Common myeloid progenitor, CD34-positive (primary cell): ENCODE results near the gene PLXND1.

Experiments
- CTCF ChIA-PET: fragments of 350-600 bp; sonication (Branson Sonifier 250); formaldehyde crosslinking; loops from one replicate; lab custom pipeline; 2021; ENCODE audit warnings: antibody characterized with exemption; lab: Charles Lee
- POLR2A ChIA-PET: fragments of 350-600 bp; sonication (Branson Sonifier 250); formaldehyde crosslinking; loops from one replicate; lab custom pipeline; 2021; ENCODE audit warnings: antibody characterized with exemption; lab: Charles Lee
- DNase-seq, 3 donors: peaks; one replicate each; pipeline versions ENCODE4 v3.0.0 to v3.0.0-alpha.2; 2013
- H3K27ac ChIP-seq, 2 experiments: 1 replicate in 1 of 2; 2 replicates in 1 of 2; pipeline ENCODE4 v1.7.0; 2013; ENCODE audit warnings: inconsistent platforms in 2 of 2, low read length in 2 of 2, mild to moderate bottlenecking in 2 of 2, low read depth in 1 of 2, moderate library complexity in 1 of 2; ENCODE audit not compliant: severe bottlenecking in 2 of 2, insufficient read depth in 1 of 2, poor library complexity in 1 of 2
- H3K27me3 ChIP-seq, 5 experiments: replicated peaks in 2 of 5; 1 replicate in 3 of 5; 2 replicates in 2 of 5; pipeline versions ENCODE4 v1.6.1 to v1.7.0; 2013; ENCODE audit warnings: low read length in 4 of 5, mild to moderate bottlenecking in 2 of 5, moderate library complexity in 2 of 5, inconsistent platforms in 1 of 5; ENCODE audit not compliant: insufficient read depth in 5 of 5, control insufficient read depth in 4 of 5
- H3K36me3 ChIP-seq, 4 experiments: 1 replicate in 2 of 4; 2 replicates in 2 of 4; pipeline versions ENCODE4 v1.6.1 to v1.7.0; 2013; ENCODE audit warnings: low read length in 3 of 4, control low read depth in 1 of 4, mild to moderate bottlenecking in 1 of 4; ENCODE audit not compliant: control insufficient read depth in 4 of 4, insufficient read depth in 4 of 4
- H3K4me1 ChIP-seq, 4 experiments: 1 replicate in 3 of 4; 2 replicates in 1 of 4; pipeline versions ENCODE4 v1.6.1 to v1.7.1; 2013; ENCODE audit warnings: low read length in 3 of 4, mild to moderate bottlenecking in 3 of 4, control low read depth in 1 of 4, inconsistent platforms in 1 of 4, moderate library complexity in 1 of 4; ENCODE audit not compliant: control insufficient read depth in 4 of 4, insufficient read depth in 4 of 4; ENCODE audit errors: control extremely low read depth in 1 of 4
- H3K4me3 ChIP-seq, 7 experiments: 1 replicate in 4 of 7; 2 replicates in 3 of 7; pipeline versions ENCODE4 v1.5.1 to v1.7.0; 2013; ENCODE audit warnings: mild to moderate bottlenecking in 7 of 7, low read length in 6 of 7, moderate library complexity in 6 of 7, inconsistent platforms in 2 of 7, low read depth in 2 of 7, control low read depth in 1 of 7; ENCODE audit not compliant: insufficient read depth in 4 of 7, control insufficient read depth in 1 of 7; ENCODE audit errors: extremely low read depth in 1 of 7
- H3K9me3 ChIP-seq, 5 experiments: 1 replicate in 4 of 5; 2 replicates in 1 of 5; pipeline versions ENCODE4 v1.6.1 to v1.7.1; 2013; ENCODE audit warnings: low read length in 4 of 5, mild to moderate bottlenecking in 2 of 5, inconsistent platforms in 1 of 5, low read depth in 1 of 5, moderate library complexity in 1 of 5; ENCODE audit not compliant: control insufficient read depth in 4 of 5, insufficient read depth in 2 of 5; ENCODE audit errors: control extremely low read depth in 1 of 5
- WGBS: methylation state at CpG from one replicate; pipeline ENCODE4 v1.1.5; 2013; ENCODE audit not compliant: insufficient coverage; 5-methylcytosine and 5-hydroxymethylcytosine counted together

Gene PLXND1

GRCh38 chr3:129569856-129570255 is 36.6 kb downstream of the PLXND1 start:
- POLR2A ChIA-PET, result interaction anchor here (1.0 kb wide), 1 partner anchor 15 kb away, joined by 4 read pairs; no protein-coding TSS in a partner anchor
- H3K36me3 ChIP-seq, result peaks cover 5 to 97% (median 73%) of the 10 kb centered on the region in 4 experiments
- 100% methylated on average over 2 of the region's 7 CpGs for WGBS

GRCh38 chr3:129567939-129568338 is 38.5 kb downstream of the PLXND1 start:
- Histone ChIP-seq H3K27me3 (no peaks in the 10 kb centered on the region), H3K36me3 (peaks cover 5 to 97% (median 74%) of the 10 kb centered on the region in 4 experiments), H3K4me1 (no peaks in the 10 kb centered on the region), H3K27ac (no peak overlapping the region), H3K9me3 (no peaks in the 10 kb centered on the region), H3K4me3 (no peak overlapping the region)
- ChIA-PET POLR2A (interaction anchor here (1.0 kb wide), 1 partner anchor 10 kb away, joined by 3 read pairs; no protein-coding TSS in a partner anchor), CTCF (interaction anchor here (5.6 kb wide), 1 partner anchor 14 kb away, joined by 61 read pairs; no protein-coding TSS in a partner anchor)
- 100% methylated on average over 2 of the region's 6 CpGs for WGBS
- DNase-seq, result no peak

More at GRCh38 chr3:129569856-129570255, 36.6 kb downstream of the PLXND1 start:
- Histone ChIP-seq H3K4me3 (no peak overlapping the region), H3K9me3 (no peaks in the 10 kb centered on the region), H3K27me3 (no peaks in the 10 kb centered on the region), H3K4me1 (peaks cover 0 to 1% (median 0%) of the 10 kb centered on the region in 4 experiments), H3K27ac (no peak overlapping the region)
- CTCF ChIA-PET, result interaction anchor here (1.1 to 5.6 kb wide), 3 partner anchors 16 to 58 kb away, joined by 3 to 61 read pairs (median 4); no protein-coding TSS in a partner anchor
- DNase-seq, result no peak

GRCh38 chr3:129567176-129567705 is 39.2 kb downstream of the PLXND1 start:
- no peak for DNase-seq
- no peak overlapping the region for H3K27ac ChIP-seq
- WGBS, result 97% methylated on average over 17 of the region's 18 CpGs
- H3K36me3 ChIP-seq, result peaks cover 5 to 97% (median 74%) of the 10 kb centered on the region in 4 experiments
- no peaks in the 10 kb centered on the region for H3K4me1 ChIP-seq
- H3K27me3 ChIP-seq, result no peaks in the 10 kb centered on the region
- no peaks in the 10 kb centered on the region for H3K9me3 ChIP-seq
- no peak overlapping the region for H3K4me3 ChIP-seq
- ChIA-PET CTCF (interaction anchor here (0.8 to 5.6 kb wide), 2 partner anchors 11 to 13 kb away, joined by 4 to 61 read pairs; no protein-coding TSS in a partner anchor), POLR2A (no interaction called here)

- H3K4me3 ChIP-seq, result no peak overlapping the region
- DNase-seq, result no peak
- ChIA-PET POLR2A (no interaction called here), CTCF (interaction anchor here (1.0 to 5.6 kb wide), 3 partner anchors 9 to 76 kb away, joined by 3 to 61 read pairs (median 5); no protein-coding TSS in a partner anchor)
- H3K9me3 ChIP-seq, result no peaks in the 10 kb centered on the region
- no peaks in the 10 kb centered on the region for H3K27me3 ChIP-seq
- 95% methylated on average over 6 of the region's 7 CpGs for WGBS
- peaks cover 5 to 90% (median 70%) of the 10 kb centered on the region in 4 experiments for H3K36me3 ChIP-seq
- H3K4me1 ChIP-seq, result peaks cover 0 to 12% (median 8%) of the 10 kb centered on the region in 4 experiments
- no peak overlapping the region for H3K27ac ChIP-seq
Measured at GRCh38 chr3:129565902-129566301, 40.6 kb downstream of the PLXND1 start.

- Histone ChIP-seq H3K36me3 (peaks cover 5 to 88% (median 67%) of the 10 kb centered on the region in 4 experiments), H3K27me3 (no peaks in the 10 kb centered on the region), H3K9me3 (no peaks in the 10 kb centered on the region), H3K27ac (no peak overlapping the region), H3K4me3 (no peak overlapping the region), H3K4me1 (peaks cover 0 to 20% (median 14%) of the 10 kb centered on the region in 4 experiments)
- WGBS, result 99% methylated on average over 21 of the region's 21 CpGs
- ChIA-PET POLR2A (no interaction called here), CTCF (interaction anchor here (0.6 to 5.6 kb wide), 3 partner anchors 11 to 75 kb away, joined by 3 to 61 read pairs (median 5); no protein-coding TSS in a partner anchor)
- DNase-seq, result no peak
Measured at GRCh38 chr3:129564981-129565644, 41.4 kb downstream of the PLXND1 start.

- ChIA-PET POLR2A (interaction anchor here (0.6 kb wide), 1 partner anchor 78 kb away, joined by 3 read pairs; no protein-coding TSS in a partner anchor), CTCF (interaction anchor here (0.7 kb wide), 1 partner anchor 10 kb away, joined by 3 read pairs; no protein-coding TSS in a partner anchor)
- H3K9me3 ChIP-seq, result no peaks in the 10 kb centered on the region
- H3K27me3 ChIP-seq, result no peaks in the 10 kb centered on the region
- H3K4me3 ChIP-seq, result no peak overlapping the region
- peaks cover 0 to 31% (median 24%) of the 10 kb centered on the region in 4 experiments for H3K4me1 ChIP-seq
- peak overlapping the region in 1 of 2 experiments; percentile 5 for H3K27ac ChIP-seq
- no peak for DNase-seq
- 100% methylated on average over 5 of the region's 8 CpGs for WGBS
- H3K36me3 ChIP-seq, result peaks cover 9 to 90% (median 68%) of the 10 kb centered on the region in 4 experiments
Measured at GRCh38 chr3:129563850-129564535, 42.5 kb downstream of the PLXND1 start.
